Heart right ventricle (tissue), 16 donors: Measurements from ENCODE around the gene SLC25A6. TPM values are rescaled to one million over a fixed set of nuclear protein-coding genes. Genes with fewer than 3 reads are reported as not detected.
A peak's percentile ranks its signal among the peaks of the same experiment; 100 is the strongest.
"Not testable (repeated sequence)": the region's sequence is repeated elsewhere in the genome, so short reads cannot be mapped to it uniquely, and the experiment has no call there.

ENCODE experiments used
- ATAC-seq, 8 donors: fragments of 200-7000 bp; cut with Tn5 transposase; one replicate each; pipeline ENCODE4 v1.9.1; 2020; ENCODE audit warnings: mild to moderate bottlenecking in 8 of 8, moderate library complexity in 8 of 8, moderate number of reproducible peaks in 1 of 8
- DNase-seq, 2 donors: peaks; one replicate each; pipeline ENCODE4 v3.0.0-alpha.2; 2020
- H3K27ac ChIP-seq, 10 donors: fragments of 200-600 bp; sonication (generic) in 2 of 10; one replicate each; pipeline versions ENCODE4 v1.5.0 to v1.8.0; 2020 to 2022; ENCODE audit warnings: mild to moderate bottlenecking in 3 of 10
- H3K27me3 ChIP-seq, 7 donors: fragments of 200-600 bp; one replicate each; pipeline ENCODE4 v1.8.0; 2021 to 2022; ENCODE audit warnings: mild to moderate bottlenecking in 2 of 7
- H3K36me3 ChIP-seq, 9 donors: fragments of 200-600 bp; sonication (generic) in 1 of 9; one replicate each; pipeline versions ENCODE4 v1.5.0 to v1.8.0; 2020 to 2022; ENCODE audit warnings: mild to moderate bottlenecking in 2 of 9
- H3K4me1 ChIP-seq, 9 donors: fragments of 200-600 bp; sonication (generic) in 1 of 9; one replicate each; pipeline versions ENCODE4 v1.5.0 to v1.8.0; 2020 to 2022; ENCODE audit warnings: mild to moderate bottlenecking in 4 of 9
- H3K4me3 ChIP-seq, 10 donors: fragments of 200-600 bp; sonication (generic) in 2 of 10; one replicate each; pipeline versions ENCODE4 v1.5.0 to v1.8.0; 2020 to 2022; ENCODE audit warnings: mild to moderate bottlenecking in 7 of 10, moderate library complexity in 2 of 10
- H3K9me3 ChIP-seq, 11 donors: fragments of 200-600 bp in 10 of 11; sonication (generic) in 2 of 11; one replicate each; pipeline versions ENCODE4 v1.5.0 to v1.8.0; 2013 to 2022; ENCODE audit warnings: mild to moderate bottlenecking in 2 of 11, control low read depth in 1 of 11, moderate library complexity in 1 of 11
- WGBS, 2 donors: extraction: QIAGEN DNeasy Blood & Tissue Kit; methylation state at CpG; one replicate each; pipeline ENCODE4 v1.1.7; 2013; ENCODE audit warnings: inconsistent platforms in 1 of 2; 5-methylcytosine and 5-hydroxymethylcytosine counted together
- intact Hi-C, 10 donors: fragments of 100-400 bp; cut with DNase I; formaldehyde crosslinking; loops; one replicate each; pipeline versions ENCODE4 v1.11.1 to v1.14.2; 2022
- polyA plus RNA-seq, 2 donors: library from polyadenylated mRNA; stranded (reverse); fragments of 200-250 nt; gene quantifications; one replicate each; pipeline ENCODE4 v1.2.3, GENCODE V29; 2013
- total RNA-seq, 10 donors: library from RNA; stranded (reverse); fragmentation: NEBNext Ultra II Directional in 3 of 10; extraction: Animal tissue kit (Norgen Biotek cat#: 25700) in 3 of 10; gene quantifications; one replicate each; pipeline versions ENCODE4 v1.2.1 to v1.2.4, GENCODE V29; 2021 to 2023
- TF ChIP-seq, protein P1 (sequence below), 9 donors: fragments of 200-600 bp; sonication (generic) in 2 of 9; IDR thresholded peaks; one replicate each; pipeline versions ENCODE4 v1.5.0 to v1.8.0; 2021 to 2022; ENCODE audit warnings: antibody characterized with exemption in 9 of 9, mild to moderate bottlenecking in 5 of 9, moderate library complexity in 1 of 9
- donor health status: Arrhythmogenic right ventricular cardiomyopathy.
- donor health status: ischemic (EF 13 %, LVEDD 7.1; RV severe dilation, severe dysfunction).
- donor health status: healthy with polysubstance abuse.
- donor health status: DM: no; HTN: yes; CAD: no.
- donor health status: DM: no; HTN: no; CAD: no.
- donor health status: ischemic (EF 25% LVEDD 6.9; RV normal size, moderate dysfunction).
- donor health status: ischemic (EF 25% LVEDD 5.7; RV mildly dilated, moderate dysfunction).
- donor health status: healthy.
- donor health status: DM: yes; HTN: yes; CAD: no.
- donor health status: Ischemic cardiomyopathy.
- donor health status: ischemic (EF 35%, LVEDD 5.7; RV mildly dilated, moderate dysfunction).
- donor health status: nonischemic (EF 11% LVEDD 7.7; RV severe dilation, severe dysfunction).
- donor health status: DM: yes; HTN: yes; CAD: no.
- donor health status: PGD.
- donor health status: ischemic (EF 29% LVEDD 5.4; RV normal size, mild dysfunction).
- donor health status: nonischemic (EF 23%, LVEDD 6.1; RV moderate dilation, normal function).

SLC25A6 gene
- total and polyA plus RNA-seq, 12 donors = 74.8 to 272 (median 141) TPM

- Histone ChIP-seq H3K9me3 (no peaks in the 10 kb centered on the region), H3K27ac (no peak overlapping the region), H3K27me3 (no peaks in the 10 kb centered on the region), H3K36me3 (peaks cover 0 to 56% (median 0%) of the 10 kb centered on the region in 9 donors), H3K4me3 (no peak overlapping the region), H3K4me1 (peaks cover 0 to 5% (median 0%) of the 10 kb centered on the region in 9 donors)
- peak in 2 of 8 donors; percentile 21 to 35 for ATAC-seq
- DNase-seq = no peak
- TF ChIP-seq, protein P1, sequence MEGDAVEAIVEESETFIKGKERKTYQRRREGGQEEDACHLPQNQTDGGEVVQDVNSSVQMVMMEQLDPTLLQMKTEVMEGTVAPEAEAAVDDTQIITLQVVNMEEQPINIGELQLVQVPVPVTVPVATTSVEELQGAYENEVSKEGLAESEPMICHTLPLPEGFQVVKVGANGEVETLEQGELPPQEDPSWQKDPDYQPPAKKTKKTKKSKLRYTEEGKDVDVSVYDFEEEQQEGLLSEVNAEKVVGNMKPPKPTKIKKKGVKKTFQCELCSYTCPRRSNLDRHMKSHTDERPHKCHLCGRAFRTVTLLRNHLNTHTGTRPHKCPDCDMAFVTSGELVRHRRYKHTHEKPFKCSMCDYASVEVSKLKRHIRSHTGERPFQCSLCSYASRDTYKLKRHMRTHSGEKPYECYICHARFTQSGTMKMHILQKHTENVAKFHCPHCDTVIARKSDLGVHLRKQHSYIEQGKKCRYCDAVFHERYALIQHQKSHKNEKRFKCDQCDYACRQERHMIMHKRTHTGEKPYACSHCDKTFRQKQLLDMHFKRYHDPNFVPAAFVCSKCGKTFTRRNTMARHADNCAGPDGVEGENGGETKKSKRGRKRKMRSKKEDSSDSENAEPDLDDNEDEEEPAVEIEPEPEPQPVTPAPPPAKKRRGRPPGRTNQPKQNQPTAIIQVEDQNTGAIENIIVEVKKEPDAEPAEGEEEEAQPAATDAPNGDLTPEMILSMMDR (IDR thresholded peaks at IDR 0.05) = no peak
- intact Hi-C loops = no loop called here
- WGBS, 2 donors = 90 to 91% methylated on average over 49 of the region's 49 CpGs
These were observed 39.8 kb downstream of the SLC25A6 start for GRCh38 chrX:1351981-1352714.

GRCh38 chrX:1349606-1350005, 42.3 kb downstream of the SLC25A6 start:
- H3K9me3 ChIP-seq, DNase-seq, H3K4me1 ChIP-seq, intact Hi-C loops, H3K4me3 ChIP-seq, ATAC-seq, H3K27me3 ChIP-seq, H3K27ac ChIP-seq: not testable (repeated sequence)
- WGBS, 2 donors = 93 to 96% methylated on average over 15 of the region's 15 CpGs
- peaks cover 0 to 74% (median 0%) of the 10 kb centered on the region in 9 donors for H3K36me3 ChIP-seq

DNA sequence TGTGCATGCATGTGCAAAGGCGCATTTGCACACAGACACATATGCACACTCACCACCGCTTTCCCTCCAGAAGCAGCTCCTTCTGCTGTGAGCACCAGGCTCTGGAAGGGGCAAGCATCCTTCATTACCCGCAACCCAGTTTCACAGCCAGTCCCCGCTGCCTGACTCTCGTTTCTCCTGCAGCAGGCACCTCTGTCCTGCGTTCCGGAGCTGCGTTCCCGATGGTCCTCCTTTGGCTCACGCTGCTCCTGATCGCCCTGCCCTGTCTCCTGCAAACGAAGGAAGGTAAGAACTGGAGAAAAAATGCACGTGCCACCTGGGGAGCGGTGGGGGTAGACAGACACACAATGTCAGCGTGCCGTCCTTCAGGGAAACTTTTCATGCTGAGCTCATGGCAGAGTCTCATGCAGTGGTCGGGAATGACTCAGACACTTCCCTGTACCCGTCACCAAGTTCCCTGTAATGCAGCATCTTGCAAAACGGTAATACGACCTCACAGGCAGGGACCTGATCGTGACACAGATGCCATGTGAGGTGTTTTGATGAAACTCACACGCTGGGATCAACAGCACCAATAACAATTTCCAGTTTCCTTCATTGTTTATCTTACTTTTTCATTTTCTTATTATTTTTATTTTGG, 50.2 kb downstream of the SLC25A6 start:
- Histone ChIP-seq H3K4me3 (no peak overlapping the region), H3K27me3 (no peaks in the 10 kb centered on the region), H3K27ac (no peak overlapping the region), H3K36me3 (peaks cover 0 to 51% (median 0%) of the 10 kb centered on the region in 9 donors), H3K4me1 (peaks cover 0 to 15% (median 3%) of the 10 kb centered on the region in 9 donors), H3K9me3 (peaks cover 0 to 18% (median 6%) of the 10 kb centered on the region in 11 donors)
- ATAC-seq = no peak
- WGBS, 2 donors = 80 to 82% methylated on average over 22 of the region's 22 CpGs
- intact Hi-C loops = no loop called here
- DNase-seq = no peak
- TF ChIP-seq, protein P1 (IDR thresholded peaks at IDR 0.05) = no peak

- Histone ChIP-seq H3K36me3 (peaks cover 0 to 11% (median 0%) of the 10 kb centered on the region in 9 donors), H3K27me3 (no peaks in the 10 kb centered on the region), H3K9me3 (peaks cover 0 to 18% (median 6%) of the 10 kb centered on the region in 11 donors), H3K27ac (peak overlapping the region in 9 of 10 donors; percentile 2 to 89 (median 80)), H3K4me3 (peak overlapping the region in 9 of 10 donors; percentile 38 to 64 (median 56)), H3K4me1 (peaks cover 0 to 51% (median 4%) of the 10 kb centered on the region in 9 donors)
- 52 to 54% methylated on average over 18 of the region's 18 CpGs for WGBS, 2 donors
- DNase-seq (no peak), ATAC-seq (peak in 5 of 8 donors; percentile 11 to 37 (median 28))
- TF ChIP-seq, protein P1 (IDR thresholded peaks at IDR 0.05) = no peak
- intact Hi-C loops = no loop called here
These were observed 54.7 kb downstream of the SLC25A6 start for GRCh38 chrX:1336948-1337779.
